A549 (cell line): ENCODE data around the gene ZBTB37. TPM values are rescaled to one million over a fixed set of nuclear protein-coding genes. Genes with fewer than 3 reads are reported as not detected.

Experiments used
- ATAC-seq, 2 experiments: fragments of 200-7000 bp in 1 of 2; fragments of >200 bp in 1 of 2; cut with Nextera tagmentation in 1 of 2; cut with Tn5 transposase in 1 of 2; 3 replicates each; pipeline versions ENCODE4 v1.8.0 to v1.9.1; 2018 to 2020; ENCODE audit warnings: mild to moderate bottlenecking in 1 of 2, moderate library complexity in 1 of 2
- CTCF ChIA-PET: fragments of 300-600 bp; sonication (Branson Sonifier 250); formaldehyde crosslinking; extraction: SDS; loops from one replicate; lab custom pipeline; 2021; ENCODE audit warnings: antibody characterized with exemption, inconsistent platforms; lab: Yijun Ruan, JAX
- POLR2A ChIA-PET: fragments of 350-600 bp; formaldehyde crosslinking; extraction: SDS; loops from one replicate; lab custom pipeline; 2021; ENCODE audit warnings: antibody characterized with exemption, inconsistent platforms; lab: Yijun Ruan, JAX
- DNase-seq, 2 experiments: peaks; one replicate each; pipeline versions ENCODE4 v3.0.0 to v3.0.0-alpha.2; 2011 to 2016; ENCODE audit warnings: low read depth in 1 of 2, low spot score in 1 of 2
- FAIRE-seq: peaks from 2 replicates; lab custom pipeline; 2011; peaks lifted over from hg19 to GRCh38; lab: Jason Lieb, UNC
- H3K27ac ChIP-seq, 2 experiments: fragments of >200 bp; sonication (Bioruptor Twin); formaldehyde crosslinking; 3 replicates each; pipeline ENCODE4 v1.5.1; 2016 to 2017
- H3K4me1 ChIP-seq: fragments of >200 bp; sonication (Bioruptor Twin); formaldehyde crosslinking; 3 replicates; pipeline ENCODE4 v1.6.1; 2016
- H3K4me2 ChIP-seq: fragments of >200 bp; sonication (Bioruptor Twin); formaldehyde crosslinking; 3 replicates; pipeline ENCODE4 v1.6.1; 2016
- H3K4me3 ChIP-seq: fragments of >200 bp; sonication (Bioruptor Twin); formaldehyde crosslinking; 3 replicates; pipeline ENCODE4 v1.5.1; 2016
- H3K9me3 ChIP-seq: fragments of >200 bp; sonication (Bioruptor Twin); formaldehyde crosslinking; 3 replicates; pipeline ENCODE4 v1.6.1; 2016
- CBX8 ChIP-seq: fragments of 200-600 bp; sonication (generic); IDR thresholded peaks from 2 replicates; pipeline ENCODE4 v1.6.1; 2016
- CEBPB ChIP-seq, 2 experiments: fragments of >200 bp in 1 of 2; sonication (Bioruptor Twin) in 1 of 2; formaldehyde crosslinking in 1 of 2; IDR thresholded peaks; 2 replicates each; pipeline ENCODE4 v1.6.1; 2012 to 2016
- CHD2 ChIP-seq: fragments of 150-350 bp; IDR thresholded peaks from 2 replicates; pipeline ENCODE4 v1.6.1; 2014; ENCODE audit warnings: low read length; ENCODE audit not compliant: partially characterized antibody
- EHMT2 ChIP-seq: fragments of 200-600 bp; sonication (generic); IDR thresholded peaks from 2 replicates; pipeline ENCODE4 v1.6.1; 2016; ENCODE audit warnings: antibody characterized with exemption, low read depth, mild to moderate bottlenecking, moderate library complexity
- EP300 ChIP-seq, 2 experiments: fragments of >200 bp; sonication (Bioruptor Twin); formaldehyde crosslinking; IDR thresholded peaks; 2 replicates in 1 of 2; 3 replicates in 1 of 2; pipeline ENCODE4 v1.6.1; 2016 to 2017
- FOSB ChIP-seq: fragments of 250-450 bp; sonication (Bioruptor Pico); IDR thresholded peaks from 2 replicates; pipeline ENCODE4 v1.5.0; 2020; ENCODE audit warnings: mild to moderate bottlenecking, moderate library complexity
- HDAC2 ChIP-seq: fragments of 200-600 bp; sonication (generic); IDR thresholded peaks from 2 replicates; pipeline ENCODE4 v1.6.1; 2016
- HEYL ChIP-seq: fragments of 250-450 bp; sonication (Bioruptor Pico); IDR thresholded peaks from 2 replicates; pipeline ENCODE4 v1.8.0; 2021; ENCODE audit warnings: mild to moderate bottlenecking, moderate library complexity
- HOXA7 ChIP-seq: fragments of 250-450 bp; sonication (Bioruptor Pico); IDR thresholded peaks from 2 replicates; pipeline ENCODE4 v1.5.0; 2020; ENCODE audit warnings: mild to moderate bottlenecking, moderate library complexity
- HOXB5 ChIP-seq: fragments of 250-450 bp; sonication (Bioruptor Pico); IDR thresholded peaks from 2 replicates; pipeline ENCODE4 v1.5.0; 2020; ENCODE audit warnings: mild to moderate bottlenecking, moderate library complexity
- JUNB ChIP-seq: fragments of >200 bp; sonication (Bioruptor Twin); formaldehyde crosslinking; IDR thresholded peaks from 2 replicates; pipeline ENCODE4 v1.6.1; 2016
- KDM1A ChIP-seq: fragments of 200-600 bp; sonication (generic); IDR thresholded peaks from 2 replicates; pipeline ENCODE4 v1.6.1; 2016; ENCODE audit warnings: low read depth, mild to moderate bottlenecking
- MYC ChIP-seq: IDR thresholded peaks from 2 replicates; pipeline ENCODE4 v1.6.1; 2012; ENCODE audit warnings: mild to moderate bottlenecking, inconsistent platforms, low read length, improper control_type of control experiment, borderline replicate concordance
- NFE2L2 ChIP-seq: fragments of 150-350 bp; conservative IDR thresholded peaks from 2 replicates; pipeline ENCODE4 v1.6.1; 2014; ENCODE audit warnings: low read length
- NPAS2 ChIP-seq: fragments of 250-450 bp; sonication (Bioruptor Pico); IDR thresholded peaks from 2 replicates; pipeline ENCODE4 v1.8.0; 2022; ENCODE audit warnings: mild to moderate bottlenecking, moderate library complexity, borderline replicate concordance
- NR3C1 ChIP-seq: fragments of >200 bp; sonication (Bioruptor Twin); formaldehyde crosslinking; IDR thresholded peaks from 3 replicates; pipeline ENCODE4 v1.6.1; 2017
- PHF8 ChIP-seq: fragments of 200-600 bp; sonication (generic); IDR thresholded peaks from 2 replicates; pipeline ENCODE4 v1.6.1; 2016; ENCODE audit warnings: low read depth, mild to moderate bottlenecking, antibody characterized with exemption, moderate library complexity, borderline replicate concordance
- POLR2A ChIP-seq: IDR thresholded peaks from 2 replicates; pipeline ENCODE4 v1.6.1; 2012; ENCODE audit warnings: mild to moderate bottlenecking, low read length
- RAD21 ChIP-seq, 2 experiments: fragments of >200 bp in 1 of 2; sonication (Bioruptor Twin) in 1 of 2; formaldehyde crosslinking in 1 of 2; IDR thresholded peaks in 1 of 2; conservative IDR thresholded peaks in 1 of 2; 2 replicates in 1 of 2; 3 replicates in 1 of 2; pipeline ENCODE4 v1.6.1; 2012 to 2018; ENCODE audit warnings: inconsistent platforms in 1 of 2
- RFX5 ChIP-seq: fragments of 450-650 bp; IDR thresholded peaks from 2 replicates; pipeline ENCODE4 v1.7.1; 2014; ENCODE audit warnings: antibody characterized with exemption, mild to moderate bottlenecking, moderate library complexity
- TP53 ChIP-seq: fragments of 250-450 bp; sonication (Bioruptor Pico); IDR thresholded peaks from 2 replicates; pipeline ENCODE4 v1.5.0; 2021; ENCODE audit warnings: mild to moderate bottlenecking, moderate library complexity
- ZNF302 ChIP-seq: fragments of 250-450 bp; sonication (Bioruptor Pico); IDR thresholded peaks from 2 replicates; pipeline ENCODE4 v1.9.0; 2021; ENCODE audit warnings: inconsistent platforms, mild to moderate bottlenecking, moderate library complexity
- WGBS: methylation state at CpG from one replicate; pipeline ENCODE4 v1.1.6; 2017; ENCODE audit errors: missing lambda C conversion rate; 5-methylcytosine and 5-hydroxymethylcytosine counted together
- polyA plus RNA-seq, 4 experiments: library from polyadenylated mRNA; depleted of rRNA in 3 of 4; stranded (reverse); fragments of >200 nt; fragmentation: RNase III in 1 of 4; extraction: RNeasy Plus Mini Kit Qiagen cat#74134 plus additional on column Dnase treatment in 1 of 4; gene quantifications; 2 replicates in 3 of 4; 3 replicates in 1 of 4; pipeline ENCODE4 v1.2.3, GENCODE V29; 2011 to 2017
- TF ChIP-seq, protein P1 (sequence below): fragments of >200 bp; sonication (Bioruptor Twin); formaldehyde crosslinking; IDR thresholded peaks from 3 replicates; pipeline ENCODE4 v1.6.1; 2016
- TF ChIP-seq, protein P2 (sequence below): fragments of 200-600 bp; sonication (generic); IDR thresholded peaks from 2 replicates; pipeline ENCODE4 v1.6.1; 2016; ENCODE audit warnings: antibody characterized with exemption, mild to moderate bottlenecking, moderate library complexity

ZBTB37 gene
- polyA plus RNA-seq, 2 of the 4 experiments (the other 2 are of a cell fraction): 1.0 to 3.0 TPM

DNA sequence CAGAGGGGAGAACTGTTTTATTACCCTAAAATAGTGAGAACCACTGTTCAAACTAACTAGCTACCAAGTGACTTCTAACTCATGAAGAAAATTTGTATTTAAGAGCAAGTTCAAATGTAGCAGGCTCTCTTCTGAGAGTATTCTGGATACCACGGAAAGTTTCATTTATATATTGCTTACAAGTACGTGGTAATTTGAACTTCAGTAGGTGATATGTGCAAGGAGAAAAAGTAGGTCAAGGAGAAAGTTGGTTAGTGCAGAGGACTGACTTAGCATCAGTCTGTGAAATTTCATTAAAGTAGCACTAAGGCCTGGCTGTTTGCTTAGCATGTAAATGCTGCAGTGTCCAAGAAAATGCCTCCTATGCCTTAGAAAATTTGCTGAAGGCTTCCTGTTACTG lies 32.2 kb downstream of the ZBTB37 start:
- ATAC-seq (no peak), FAIRE-seq (no peak), DNase-seq (no peak)
- ChIA-PET CTCF (no interaction called here), POLR2A (no interaction called here)
- 77% methylated on average over 2 of the region's 2 CpGs for WGBS
- H3K9me3 ChIP-seq: no peaks in the 10 kb centered on the region
- no peaks in the 10 kb centered on the region for H3K4me1 ChIP-seq
- no peak overlapping the region for H3K4me3 ChIP-seq
- no peak overlapping the region for H3K4me2 ChIP-seq
- TF ChIP-seq RAD21 (conservative IDR thresholded peaks at IDR 0.05 in 1 of 2, IDR thresholded peaks at IDR 0.05 in 1 of 2): no peak
- no peak for TF ChIP-seq RFX5
- no peak for TF ChIP-seq NR3C1
- TF ChIP-seq KDM1A: no peak
- no peak for TF ChIP-seq MYC
- no peak for TF ChIP-seq CBX8
- no peak for TF ChIP-seq HDAC2
- TF ChIP-seq EHMT2: no peak
- H3K27ac ChIP-seq: no peak overlapping the region

DNA sequence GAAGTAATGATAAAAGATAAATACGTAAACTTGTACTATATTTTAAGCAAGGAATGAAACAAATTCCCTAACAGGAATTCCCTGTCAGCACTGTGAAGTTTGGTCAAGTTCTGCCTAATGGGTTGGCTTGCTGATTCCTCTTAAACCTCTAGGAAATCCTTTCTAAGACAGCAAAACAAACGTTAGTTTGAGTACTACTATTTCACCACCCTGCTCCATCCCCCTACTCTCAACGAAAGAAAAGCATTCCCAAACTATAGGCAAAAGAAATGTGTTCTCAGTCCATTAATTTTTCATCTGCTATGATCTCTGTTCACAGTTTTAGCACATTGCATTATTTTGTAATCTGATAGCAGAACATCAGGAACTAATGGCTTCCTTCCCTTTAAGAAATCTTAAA lies 32.8 kb downstream of the ZBTB37 start:
- TF ChIP-seq EP300 (IDR thresholded peaks at IDR 0.05) (no peak), POLR2A (no peak), CHD2 (no peak), CBX8 (no peak), NPAS2 (CRISPR knock-in tag) (no peak), HEYL (CRISPR knock-in tag) (no peak), FOSB (CRISPR knock-in tag) (no peak), TP53 (CRISPR knock-in tag) (no peak), EHMT2 (no peak), HDAC2 (no peak), ZNF302 (CRISPR knock-in tag) (no peak), HOXA7 (CRISPR knock-in tag) (no peak), MYC (no peak), NFE2L2 (no peak), HOXB5 (CRISPR knock-in tag) (no peak), JUNB (no peak), CEBPB (IDR thresholded peaks at IDR 0.05) (no peak), PHF8 (no peak)
- TF ChIP-seq, protein P1, sequence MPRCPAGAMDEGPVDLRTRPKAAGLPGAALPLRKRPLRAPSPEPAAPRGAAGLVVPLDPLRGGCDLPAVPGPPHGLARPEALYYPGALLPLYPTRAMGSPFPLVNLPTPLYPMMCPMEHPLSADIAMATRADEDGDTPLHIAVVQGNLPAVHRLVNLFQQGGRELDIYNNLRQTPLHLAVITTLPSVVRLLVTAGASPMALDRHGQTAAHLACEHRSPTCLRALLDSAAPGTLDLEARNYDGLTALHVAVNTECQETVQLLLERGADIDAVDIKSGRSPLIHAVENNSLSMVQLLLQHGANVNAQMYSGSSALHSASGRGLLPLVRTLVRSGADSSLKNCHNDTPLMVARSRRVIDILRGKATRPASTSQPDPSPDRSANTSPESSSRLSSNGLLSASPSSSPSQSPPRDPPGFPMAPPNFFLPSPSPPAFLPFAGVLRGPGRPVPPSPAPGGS: no peak
- TF ChIP-seq, protein P2, sequence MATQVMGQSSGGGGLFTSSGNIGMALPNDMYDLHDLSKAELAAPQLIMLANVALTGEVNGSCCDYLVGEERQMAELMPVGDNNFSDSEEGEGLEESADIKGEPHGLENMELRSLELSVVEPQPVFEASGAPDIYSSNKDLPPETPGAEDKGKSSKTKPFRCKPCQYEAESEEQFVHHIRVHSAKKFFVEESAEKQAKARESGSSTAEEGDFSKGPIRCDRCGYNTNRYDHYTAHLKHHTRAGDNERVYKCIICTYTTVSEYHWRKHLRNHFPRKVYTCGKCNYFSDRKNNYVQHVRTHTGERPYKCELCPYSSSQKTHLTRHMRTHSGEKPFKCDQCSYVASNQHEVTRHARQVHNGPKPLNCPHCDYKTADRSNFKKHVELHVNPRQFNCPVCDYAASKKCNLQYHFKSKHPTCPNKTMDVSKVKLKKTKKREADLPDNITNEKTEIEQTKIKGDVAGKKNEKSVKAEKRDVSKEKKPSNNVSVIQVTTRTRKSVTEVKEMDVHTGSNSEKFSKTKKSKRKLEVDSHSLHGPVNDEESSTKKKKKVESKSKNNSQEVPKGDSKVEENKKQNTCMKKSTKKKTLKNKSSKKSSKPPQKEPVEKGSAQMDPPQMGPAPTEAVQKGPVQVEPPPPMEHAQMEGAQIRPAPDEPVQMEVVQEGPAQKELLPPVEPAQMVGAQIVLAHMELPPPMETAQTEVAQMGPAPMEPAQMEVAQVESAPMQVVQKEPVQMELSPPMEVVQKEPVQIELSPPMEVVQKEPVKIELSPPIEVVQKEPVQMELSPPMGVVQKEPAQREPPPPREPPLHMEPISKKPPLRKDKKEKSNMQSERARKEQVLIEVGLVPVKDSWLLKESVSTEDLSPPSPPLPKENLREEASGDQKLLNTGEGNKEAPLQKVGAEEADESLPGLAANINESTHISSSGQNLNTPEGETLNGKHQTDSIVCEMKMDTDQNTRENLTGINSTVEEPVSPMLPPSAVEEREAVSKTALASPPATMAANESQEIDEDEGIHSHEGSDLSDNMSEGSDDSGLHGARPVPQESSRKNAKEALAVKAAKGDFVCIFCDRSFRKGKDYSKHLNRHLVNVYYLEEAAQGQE: no peak
- ATAC-seq: no peak
- 53% methylated on average over 3 of the region's 3 CpGs for WGBS
- no peak overlapping the region for H3K4me2 ChIP-seq
- ChIA-PET POLR2A (no interaction called here), CTCF (no interaction called here)
- H3K9me3 ChIP-seq: no peaks in the 10 kb centered on the region
- H3K4me1 ChIP-seq: no peaks in the 10 kb centered on the region
- no peak for DNase-seq
- no peak for FAIRE-seq
- H3K4me3 ChIP-seq: no peak overlapping the region
- H3K27ac ChIP-seq: no peak overlapping the region
